Fibroblast of mammary gland (primary cell): ENCODE measurements around the gene ACVR2A.
A peak's percentile ranks its signal among the peaks of the same experiment; 100 is the strongest.

Experiments used
- DNase-seq: peaks from one replicate; pipeline ENCODE4 v3.0.0-alpha.2; 2010; ENCODE audit warnings: low read depth
- H3K4me3 ChIP-seq: 2 replicates; pipeline ENCODE4 v1.5.1; 2011; ENCODE audit warnings: low read depth, mild to moderate bottlenecking, low read length, moderate library complexity; ENCODE audit not compliant: control insufficient read depth
- TF ChIP-seq, protein P1 (sequence below): conservative IDR thresholded peaks from 2 replicates; pipeline ENCODE4 v1.5.1; 2011; ENCODE audit warnings: low read depth, low read length, inconsistent platforms; ENCODE audit not compliant: control insufficient read depth, insufficient read depth

The ACVR2A gene

GRCh38 chr2:147854557-147855134, 9.8 kb downstream of the ACVR2A start:
- H3K4me3 ChIP-seq, result no peak overlapping the region
- no peak for DNase-seq
- TF ChIP-seq, protein P1, sequence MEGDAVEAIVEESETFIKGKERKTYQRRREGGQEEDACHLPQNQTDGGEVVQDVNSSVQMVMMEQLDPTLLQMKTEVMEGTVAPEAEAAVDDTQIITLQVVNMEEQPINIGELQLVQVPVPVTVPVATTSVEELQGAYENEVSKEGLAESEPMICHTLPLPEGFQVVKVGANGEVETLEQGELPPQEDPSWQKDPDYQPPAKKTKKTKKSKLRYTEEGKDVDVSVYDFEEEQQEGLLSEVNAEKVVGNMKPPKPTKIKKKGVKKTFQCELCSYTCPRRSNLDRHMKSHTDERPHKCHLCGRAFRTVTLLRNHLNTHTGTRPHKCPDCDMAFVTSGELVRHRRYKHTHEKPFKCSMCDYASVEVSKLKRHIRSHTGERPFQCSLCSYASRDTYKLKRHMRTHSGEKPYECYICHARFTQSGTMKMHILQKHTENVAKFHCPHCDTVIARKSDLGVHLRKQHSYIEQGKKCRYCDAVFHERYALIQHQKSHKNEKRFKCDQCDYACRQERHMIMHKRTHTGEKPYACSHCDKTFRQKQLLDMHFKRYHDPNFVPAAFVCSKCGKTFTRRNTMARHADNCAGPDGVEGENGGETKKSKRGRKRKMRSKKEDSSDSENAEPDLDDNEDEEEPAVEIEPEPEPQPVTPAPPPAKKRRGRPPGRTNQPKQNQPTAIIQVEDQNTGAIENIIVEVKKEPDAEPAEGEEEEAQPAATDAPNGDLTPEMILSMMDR, result no peak

- no peak overlapping the region for H3K4me3 ChIP-seq
- no peak for DNase-seq
- TF ChIP-seq, protein P1, result no peak
These were observed 10.5 kb downstream of the ACVR2A start for GRCh38 chr2:147855316-147855715.

- TF ChIP-seq, protein P1, result no peak
- no peak overlapping the region for H3K4me3 ChIP-seq
- no peak for DNase-seq
These were observed 11.1 kb downstream of the ACVR2A start for GRCh38 chr2:147855977-147856376.

- no peak overlapping the region for H3K4me3 ChIP-seq
- no peak for DNase-seq
- TF ChIP-seq, protein P1, result no peak
These were observed 15.2 kb downstream of the ACVR2A start for GRCh38 chr2:147860009-147860408.

DNA sequence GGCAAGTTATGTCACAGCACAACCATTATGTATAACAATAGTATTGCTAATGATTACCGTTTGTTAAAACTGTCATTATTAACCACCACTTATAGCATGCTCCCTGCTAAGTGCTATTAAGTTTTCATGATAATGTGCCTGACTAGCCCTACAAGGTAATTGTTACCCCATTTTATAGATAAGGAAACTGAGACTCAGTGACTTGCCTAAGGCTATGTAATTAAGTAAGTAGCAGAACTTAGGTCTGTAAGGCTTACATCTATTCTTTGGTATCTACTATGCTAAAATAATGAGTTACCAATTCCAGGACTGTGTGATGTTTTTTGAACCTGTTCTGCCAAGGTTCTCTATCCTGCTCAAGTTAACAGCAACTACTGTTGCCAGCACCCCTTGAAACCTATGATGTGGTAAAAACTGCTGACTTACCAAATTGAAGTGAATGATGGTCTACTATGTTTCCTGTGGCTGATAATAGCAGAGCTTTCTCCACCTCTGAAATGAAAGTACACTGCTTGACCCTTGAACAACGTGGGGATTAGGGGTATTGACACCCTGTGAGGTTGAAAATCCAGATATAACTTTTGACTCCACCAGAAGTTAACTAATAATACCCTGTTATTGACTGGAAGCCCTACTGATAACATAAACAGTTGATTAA, 18.2 kb downstream of the ACVR2A start:
- no peak for DNase-seq
- no peak overlapping the region for H3K4me3 ChIP-seq
- TF ChIP-seq, protein P1, result no peak

DNA sequence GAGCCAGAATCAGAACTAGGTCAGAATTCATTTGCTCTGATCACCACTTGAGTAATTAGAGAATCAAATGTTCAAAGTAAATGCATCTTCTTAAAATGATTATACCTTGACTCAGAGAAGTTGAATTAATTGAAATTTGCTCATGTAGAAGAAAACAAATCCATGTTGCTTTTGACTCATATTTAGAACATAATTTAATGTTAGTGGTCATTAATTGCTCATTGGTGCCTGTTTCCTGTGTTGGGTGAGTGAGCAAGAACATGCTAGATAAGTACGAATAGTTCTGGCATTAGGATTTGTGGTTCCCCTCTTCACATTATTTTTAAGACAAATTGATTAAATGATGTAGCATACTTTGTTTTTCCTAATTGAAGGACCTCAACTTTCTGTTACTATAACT, 19.0 kb downstream of the ACVR2A start:
- TF ChIP-seq, protein P1, result no peak
- DNase-seq, result peak; percentile 46

More for the DNA sequence above, 19.0 kb downstream of the ACVR2A start:
- no peak overlapping the region for H3K4me3 ChIP-seq
